ENCODE results near the gene SIDT2.

DNA sequence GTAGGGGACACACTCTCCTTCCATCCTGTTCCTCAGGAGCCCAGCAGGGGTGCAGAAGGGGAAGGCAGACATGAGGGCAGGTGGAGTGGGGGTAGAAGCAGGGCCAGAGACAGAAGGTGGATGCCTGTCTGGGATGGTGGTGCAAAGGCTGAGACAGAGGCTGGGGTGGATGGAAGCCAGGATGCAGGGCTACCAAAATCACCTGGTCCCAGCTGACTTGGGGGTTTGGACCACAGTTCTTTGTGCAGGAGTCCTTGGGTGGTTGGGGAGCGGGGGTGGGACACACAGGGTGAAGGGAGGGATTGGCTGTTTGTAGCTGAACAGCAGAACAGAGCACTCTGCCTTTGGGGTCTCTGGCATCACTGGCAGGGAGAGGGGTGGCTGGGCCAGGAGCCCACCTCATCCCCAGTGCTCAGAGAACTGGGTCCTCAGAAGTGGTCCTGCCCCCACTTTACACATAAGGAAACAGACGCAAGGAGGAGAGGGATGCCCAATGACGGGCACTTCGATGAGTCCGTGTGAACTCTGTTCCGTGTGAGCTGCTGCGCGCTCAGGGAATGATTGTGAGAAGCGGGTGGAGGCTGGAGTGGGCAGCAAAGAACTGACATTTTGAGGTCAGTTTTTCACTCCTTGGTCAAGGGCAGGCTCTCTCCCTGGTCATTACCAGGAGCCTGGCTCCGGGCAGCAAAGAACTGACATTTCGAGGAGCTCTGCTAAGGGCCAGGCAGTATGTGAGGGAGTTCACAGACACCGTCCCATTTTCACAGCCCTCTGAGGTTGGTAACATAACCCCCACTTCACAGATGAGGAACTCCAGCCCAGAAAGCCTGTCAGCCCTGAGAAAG lies 22.5 kb downstream of the SIDT2 start:
- TF ChIP-seq TP53 (CRISPR knock-in tag; IDR thresholded peaks at IDR 0.05) (no peak), EMX1 (CRISPR knock-in tag; IDR thresholded peaks at IDR 0.05) (no peak), ZNF121 (CRISPR knock-in tag; IDR thresholded peaks at IDR 0.05) (no peak), CREM (CRISPR knock-in tag; IDR thresholded peaks at IDR 0.05) (no peak), NFE2L1 (CRISPR knock-in tag; IDR thresholded peaks at IDR 0.05) (no peak)
- TF ChIP-seq, protein P1, sequence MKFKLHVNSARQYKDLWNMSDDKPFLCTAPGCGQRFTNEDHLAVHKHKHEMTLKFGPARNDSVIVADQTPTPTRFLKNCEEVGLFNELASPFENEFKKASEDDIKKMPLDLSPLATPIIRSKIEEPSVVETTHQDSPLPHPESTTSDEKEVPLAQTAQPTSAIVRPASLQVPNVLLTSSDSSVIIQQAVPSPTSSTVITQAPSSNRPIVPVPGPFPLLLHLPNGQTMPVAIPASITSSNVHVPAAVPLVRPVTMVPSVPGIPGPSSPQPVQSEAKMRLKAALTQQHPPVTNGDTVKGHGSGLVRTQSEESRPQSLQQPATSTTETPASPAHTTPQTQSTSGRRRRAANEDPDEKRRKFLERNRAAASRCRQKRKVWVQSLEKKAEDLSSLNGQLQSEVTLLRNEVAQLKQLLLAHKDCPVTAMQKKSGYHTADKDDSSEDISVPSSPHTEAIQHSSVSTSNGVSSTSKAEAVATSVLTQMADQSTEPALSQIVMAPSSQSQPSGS (CRISPR knock-in tag; IDR thresholded peaks at IDR 0.05; ENCODE audit: borderline replicate concordance, low read depth) = no peak
- TF ChIP-seq, protein P2, sequence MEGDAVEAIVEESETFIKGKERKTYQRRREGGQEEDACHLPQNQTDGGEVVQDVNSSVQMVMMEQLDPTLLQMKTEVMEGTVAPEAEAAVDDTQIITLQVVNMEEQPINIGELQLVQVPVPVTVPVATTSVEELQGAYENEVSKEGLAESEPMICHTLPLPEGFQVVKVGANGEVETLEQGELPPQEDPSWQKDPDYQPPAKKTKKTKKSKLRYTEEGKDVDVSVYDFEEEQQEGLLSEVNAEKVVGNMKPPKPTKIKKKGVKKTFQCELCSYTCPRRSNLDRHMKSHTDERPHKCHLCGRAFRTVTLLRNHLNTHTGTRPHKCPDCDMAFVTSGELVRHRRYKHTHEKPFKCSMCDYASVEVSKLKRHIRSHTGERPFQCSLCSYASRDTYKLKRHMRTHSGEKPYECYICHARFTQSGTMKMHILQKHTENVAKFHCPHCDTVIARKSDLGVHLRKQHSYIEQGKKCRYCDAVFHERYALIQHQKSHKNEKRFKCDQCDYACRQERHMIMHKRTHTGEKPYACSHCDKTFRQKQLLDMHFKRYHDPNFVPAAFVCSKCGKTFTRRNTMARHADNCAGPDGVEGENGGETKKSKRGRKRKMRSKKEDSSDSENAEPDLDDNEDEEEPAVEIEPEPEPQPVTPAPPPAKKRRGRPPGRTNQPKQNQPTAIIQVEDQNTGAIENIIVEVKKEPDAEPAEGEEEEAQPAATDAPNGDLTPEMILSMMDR (IDR thresholded peaks at IDR 0.05) = no peak

All from WTC11 (cell line).